ENCODE results near the gene PRICKLE1. TPM values are rescaled to one million over a fixed set of nuclear protein-coding genes. Genes with fewer than 3 reads are reported as not detected.

The PRICKLE1 gene
- total and polyA plus RNA-seq, 9 of the 15 experiments (the other 6 are each of a cell fraction or from before 2014, with no cell fraction given), result 0.22 to 0.85 (median 0.31) TPM

GRCh38 chr12:42482748-42483520 lies 106.6 kb downstream of the PRICKLE1 start (continued):
- TF ChIP-seq HIVEP1 (CRISPR knock-in tag; IDR thresholded peaks at IDR 0.05) (no peak), ZNF133 (CRISPR knock-in tag; IDR thresholded peaks at IDR 0.05) (no peak), TBL1XR1 (IDR thresholded peaks at IDR 0.05; ENCODE audit: low read length in 2 of 2) (no peak), RBFOX2 (IDR thresholded peaks at IDR 0.05; ENCODE audit: low read depth, low read length) (peak; percentile 60), MTA3 (IDR thresholded peaks at IDR 0.05; ENCODE audit: borderline replicate concordance) (no peak), HDAC3 (IDR thresholded peaks at IDR 0.05; ENCODE audit: borderline replicate concordance, partially characterized antibody) (no peak), ZBTB33 (CRISPR knock-in tag; IDR thresholded peaks at IDR 0.05) (no peak), MYNN (IDR thresholded peaks at IDR 0.05) (no peak), MYNN (CRISPR knock-in tag; IDR thresholded peaks at IDR 0.05) (no peak), RB1 (IDR thresholded peaks at IDR 0.05; ENCODE audit: low read depth) (peak; percentile 80), ZKSCAN3 (CRISPR knock-in tag; IDR thresholded peaks at IDR 0.05) (no peak), CC2D1A (IDR thresholded peaks at IDR 0.05) (no peak), ARID1B (IDR thresholded peaks at IDR 0.05) (no peak), TCF7 (IDR thresholded peaks at IDR 0.05; ENCODE audit: borderline replicate concordance) (no peak), E2F6 (IDR thresholded peaks at IDR 0.05; ENCODE audit: borderline replicate concordance in 1 of 2, extremely low read depth in 1 of 2, insufficient read depth in 1 of 2, insufficient read length in 1 of 2, low read depth in 1 of 2, low read length in 1 of 2, poor library complexity in 1 of 2, severe bottlenecking in 1 of 2) (peak; percentile 24 to 47)
- TF ChIP-seq, protein P1, sequence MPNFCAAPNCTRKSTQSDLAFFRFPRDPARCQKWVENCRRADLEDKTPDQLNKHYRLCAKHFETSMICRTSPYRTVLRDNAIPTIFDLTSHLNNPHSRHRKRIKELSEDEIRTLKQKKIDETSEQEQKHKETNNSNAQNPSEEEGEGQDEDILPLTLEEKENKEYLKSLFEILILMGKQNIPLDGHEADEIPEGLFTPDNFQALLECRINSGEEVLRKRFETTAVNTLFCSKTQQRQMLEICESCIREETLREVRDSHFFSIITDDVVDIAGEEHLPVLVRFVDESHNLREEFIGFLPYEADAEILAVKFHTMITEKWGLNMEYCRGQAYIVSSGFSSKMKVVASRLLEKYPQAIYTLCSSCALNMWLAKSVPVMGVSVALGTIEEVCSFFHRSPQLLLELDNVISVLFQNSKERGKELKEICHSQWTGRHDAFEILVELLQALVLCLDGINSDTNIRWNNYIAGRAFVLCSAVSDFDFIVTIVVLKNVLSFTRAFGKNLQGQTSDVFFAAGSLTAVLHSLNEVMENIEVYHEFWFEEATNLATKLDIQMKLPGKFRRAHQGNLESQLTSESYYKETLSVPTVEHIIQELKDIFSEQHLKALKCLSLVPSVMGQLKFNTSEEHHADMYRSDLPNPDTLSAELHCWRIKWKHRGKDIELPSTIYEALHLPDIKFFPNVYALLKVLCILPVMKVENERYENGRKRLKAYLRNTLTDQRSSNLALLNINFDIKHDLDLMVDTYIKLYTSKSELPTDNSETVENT (CRISPR knock-in tag; IDR thresholded peaks at IDR 0.05), result no peak
- TF ChIP-seq, protein P2, sequence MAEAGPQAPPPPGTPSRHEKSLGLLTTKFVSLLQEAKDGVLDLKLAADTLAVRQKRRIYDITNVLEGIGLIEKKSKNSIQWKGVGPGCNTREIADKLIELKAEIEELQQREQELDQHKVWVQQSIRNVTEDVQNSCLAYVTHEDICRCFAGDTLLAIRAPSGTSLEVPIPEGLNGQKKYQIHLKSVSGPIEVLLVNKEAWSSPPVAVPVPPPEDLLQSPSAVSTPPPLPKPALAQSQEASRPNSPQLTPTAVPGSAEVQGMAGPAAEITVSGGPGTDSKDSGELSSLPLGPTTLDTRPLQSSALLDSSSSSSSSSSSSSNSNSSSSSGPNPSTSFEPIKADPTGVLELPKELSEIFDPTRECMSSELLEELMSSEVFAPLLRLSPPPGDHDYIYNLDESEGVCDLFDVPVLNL (CRISPR knock-in tag; IDR thresholded peaks at IDR 0.05; ENCODE audit: low read depth), result 0 out of 2 replicates have a peak, but pooled peaks have one; percentile 30
- TF ChIP-seq, protein P3, sequence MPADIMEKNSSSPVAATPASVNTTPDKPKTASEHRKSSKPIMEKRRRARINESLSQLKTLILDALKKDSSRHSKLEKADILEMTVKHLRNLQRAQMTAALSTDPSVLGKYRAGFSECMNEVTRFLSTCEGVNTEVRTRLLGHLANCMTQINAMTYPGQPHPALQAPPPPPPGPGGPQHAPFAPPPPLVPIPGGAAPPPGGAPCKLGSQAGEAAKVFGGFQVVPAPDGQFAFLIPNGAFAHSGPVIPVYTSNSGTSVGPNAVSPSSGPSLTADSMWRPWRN (IDR thresholded peaks at IDR 0.05; ENCODE audit: low read depth), result no peak
- TF ChIP-seq, protein P4, sequence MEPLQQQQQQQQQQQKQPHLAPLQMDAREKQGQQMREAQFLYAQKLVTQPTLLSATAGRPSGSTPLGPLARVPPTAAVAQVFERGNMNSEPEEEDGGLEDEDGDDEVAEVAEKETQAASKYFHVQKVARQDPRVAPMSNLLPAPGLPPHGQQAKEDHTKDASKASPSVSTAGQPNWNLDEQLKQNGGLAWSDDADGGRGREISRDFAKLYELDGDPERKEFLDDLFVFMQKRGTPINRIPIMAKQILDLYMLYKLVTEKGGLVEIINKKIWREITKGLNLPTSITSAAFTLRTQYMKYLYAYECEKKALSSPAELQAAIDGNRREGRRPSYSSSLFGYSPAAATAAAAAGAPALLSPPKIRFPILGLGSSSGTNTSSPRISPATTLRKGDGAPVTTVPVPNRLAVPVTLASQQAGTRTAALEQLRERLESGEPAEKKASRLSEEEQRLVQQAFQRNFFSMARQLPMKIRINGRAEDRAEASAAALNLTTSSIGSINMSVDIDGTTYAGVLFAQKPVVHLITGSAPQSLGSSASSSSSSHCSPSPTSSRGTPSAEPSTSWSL (CRISPR knock-in tag; IDR thresholded peaks at IDR 0.05; ENCODE audit: borderline replicate concordance), result no peak
